ENCODE measurements around the gene TMEM200A. TPM values are rescaled to one million over a fixed set of nuclear protein-coding genes. Genes with fewer than 3 reads are reported as not detected.

Gene TMEM200A
- polyA plus RNA-seq, 1 of the 3 experiments (the other 2 are of a cell fraction) = 32.6 TPM

DNA sequence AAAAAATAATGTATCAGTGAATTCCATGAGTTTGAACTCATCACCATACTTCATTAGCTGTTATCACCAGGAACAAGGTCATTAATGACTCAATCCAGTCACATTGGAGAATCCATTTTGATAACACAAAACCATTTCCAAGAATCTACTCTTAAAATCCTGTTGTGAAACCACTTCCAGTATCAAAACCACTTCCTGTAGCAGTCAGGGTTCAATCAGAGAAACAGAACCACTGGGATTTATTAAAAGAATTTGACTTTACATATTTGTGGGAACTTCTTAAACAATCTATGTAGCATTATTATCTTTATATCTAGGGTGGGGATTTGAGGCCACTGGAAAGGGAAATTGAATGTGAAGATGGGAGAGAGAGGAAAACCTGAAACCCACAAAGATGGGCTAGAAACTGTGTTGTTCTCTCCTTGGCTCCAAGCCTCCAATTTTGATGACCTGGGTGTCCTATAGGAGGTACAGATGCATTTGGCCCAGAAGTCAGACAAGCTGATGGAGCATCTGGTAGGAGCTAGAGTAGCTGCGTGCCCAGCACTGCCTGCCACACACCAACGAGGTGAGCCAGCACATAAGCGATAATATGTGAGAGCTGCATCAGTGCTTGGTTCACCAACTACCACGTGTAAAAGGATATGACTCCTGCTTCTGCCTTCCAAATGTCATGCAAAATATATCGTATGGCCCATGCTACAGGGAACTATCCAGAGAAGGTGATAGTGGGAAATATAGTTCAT, 117.0 kb downstream of the TMEM200A start (continued):
- TF ChIP-seq MEF2A (IDR thresholded peaks at IDR 0.05; ENCODE audit: borderline replicate concordance, low read depth) (0 out of 2 replicates have a peak, but pooled peaks have one; percentile 22), PBX3 (IDR thresholded peaks at IDR 0.05) (peak; percentile 58), MXI1 (IDR thresholded peaks at IDR 0.05; ENCODE audit: low read depth, low read length) (no peak), POLR2AphosphoS5 (IDR thresholded peaks at IDR 0.05; ENCODE audit: low read depth, low read length) (no peak), CTCF (IDR thresholded peaks at IDR 0.05) (no peak), IRF3 (IDR thresholded peaks at IDR 0.05; ENCODE audit: low read depth, low read length) (no peak)

- no peaks in the 10 kb centered on the region for H3K79me2 ChIP-seq (ENCODE audit: insufficient read depth)
- DNase-seq = no peak
- H3K4me3 ChIP-seq (ENCODE audit: low read depth in 2 of 2, low read length in 1 of 2) = no peak overlapping the region
- H3K4me2 ChIP-seq = no peak overlapping the region
- 0 out of 4 replicates have a peak, but pooled peaks cover 0 to 8% of the 10 kb centered on the region in 2 experiments for H3K4me1 ChIP-seq (ENCODE audit: control insufficient read depth in 1 of 2, insufficient read depth in 2 of 2, low read depth in 1 of 2, low read length in 1 of 2)
- ChIA-PET POLR2A (no interaction called here), CTCF (no interaction called here)
- WGBS (ENCODE audit: low lambda C conversion rate) = 47% methylated on average over 3 of the region's 3 CpGs
- no peaks in the 10 kb centered on the region for H3K36me3 ChIP-seq (replicated peaks in 1 of 2; ENCODE audit: control insufficient read depth in 1 of 2, insufficient read depth in 2 of 2, low read length in 1 of 2)
- H4K20me1 ChIP-seq (ENCODE audit: insufficient read depth) = no peaks in the 10 kb centered on the region
- no peaks in the 10 kb centered on the region for H3K9me3 ChIP-seq
- H3F3A ChIP-seq (replicated peaks; ENCODE audit: insufficient read depth) = peaks cover 16% of the 10 kb centered on the region
- no peak overlapping the region for H3K9ac ChIP-seq
- H2AFZ ChIP-seq (ENCODE audit: low read depth) = no peak overlapping the region
- H3K9me2 ChIP-seq = no peaks in the 10 kb centered on the region
- no peak overlapping the region for H3K27ac ChIP-seq (ENCODE audit: low read depth in 2 of 2, low read length in 1 of 2)
- H3K27me3 ChIP-seq (ENCODE audit: insufficient read depth) = no peaks in the 10 kb centered on the region
- no peak for TF ChIP-seq EZH2phosphoT487 (IDR thresholded peaks at IDR 0.05; ENCODE audit: borderline replicate concordance, low read depth)
- no peak for TF ChIP-seq FOXM1 (IDR thresholded peaks at IDR 0.05; ENCODE audit: low read depth)
- no peak for TF ChIP-seq PBX3 (IDR thresholded peaks at IDR 0.05)
- no peak for TF ChIP-seq GABPA (IDR thresholded peaks at IDR 0.05; ENCODE audit: low read depth)
- TF ChIP-seq MXI1 (IDR thresholded peaks at IDR 0.05; ENCODE audit: low read depth, low read length) = no peak
- TF ChIP-seq SMC3 (IDR thresholded peaks at IDR 0.05; ENCODE audit: low read depth, low read length) = no peak
- no peak for TF ChIP-seq ZBTB33 (IDR thresholded peaks at IDR 0.05; ENCODE audit: borderline replicate concordance, low read depth)
- TF ChIP-seq FOXJ3 (CRISPR knock-in tag; IDR thresholded peaks at IDR 0.05) = no peak
- no peak for TF ChIP-seq MEF2A (IDR thresholded peaks at IDR 0.05; ENCODE audit: borderline replicate concordance, low read depth)
- no peak for TF ChIP-seq NRF1 (IDR thresholded peaks at IDR 0.05; ENCODE audit: low read depth, low read length)
- TF ChIP-seq REST (IDR thresholded peaks at IDR 0.05; ENCODE audit: low read depth, low read length) = no peak
- no peak for TF ChIP-seq CTCF (IDR thresholded peaks at IDR 0.05)
These were observed 120.1 kb downstream of the TMEM200A start for GRCh38 chr6:130485870-130486269.
